ENCODE data around the gene OR51S1. TPM values are rescaled to one million over a fixed set of nuclear protein-coding genes. Genes with fewer than 3 reads are reported as not detected.
"Not testable (repeated sequence)": the region's sequence is repeated elsewhere in the genome, so short reads cannot be mapped to it uniquely, and the experiment has no call there.

Gene OR51S1
- total RNA-seq, 2 experiments from 2014 or later, result not detected

DNA sequence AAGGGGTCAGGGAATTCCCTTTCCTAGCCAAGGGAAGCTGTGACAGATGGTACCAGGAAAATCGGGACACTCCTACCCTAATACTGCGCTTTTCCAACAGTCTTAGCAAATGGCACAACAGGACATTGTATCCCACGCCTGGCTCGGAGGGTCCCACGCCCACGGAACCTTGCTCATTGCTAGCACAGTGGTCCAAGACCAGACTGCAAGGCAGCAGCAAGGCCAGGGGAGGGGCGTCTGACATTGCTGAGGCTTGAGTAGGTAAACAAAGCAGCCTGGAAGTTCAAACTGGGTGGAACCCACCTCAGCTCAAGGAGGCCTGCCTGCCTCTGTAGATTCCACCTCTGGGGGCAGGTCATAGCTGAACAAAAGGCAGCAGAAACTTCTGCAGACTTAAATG lies 5.3 kb upstream of the OR51S1 start:
- CTCF ChIA-PET; H3K27ac Mint-ChIP-seq; H3K4me3 Mint-ChIP-seq; H3K9me3 Mint-ChIP-seq; H3K27me3 Mint-ChIP-seq (ENCODE audit: low read depth); DNase-seq; intact Hi-C loops (cut with micrococcal nuclease); H3K4me1 Mint-ChIP-seq (ENCODE audit: low read depth); H3K36me3 Mint-ChIP-seq (ENCODE audit: low read depth): not testable (repeated sequence)

DNA sequence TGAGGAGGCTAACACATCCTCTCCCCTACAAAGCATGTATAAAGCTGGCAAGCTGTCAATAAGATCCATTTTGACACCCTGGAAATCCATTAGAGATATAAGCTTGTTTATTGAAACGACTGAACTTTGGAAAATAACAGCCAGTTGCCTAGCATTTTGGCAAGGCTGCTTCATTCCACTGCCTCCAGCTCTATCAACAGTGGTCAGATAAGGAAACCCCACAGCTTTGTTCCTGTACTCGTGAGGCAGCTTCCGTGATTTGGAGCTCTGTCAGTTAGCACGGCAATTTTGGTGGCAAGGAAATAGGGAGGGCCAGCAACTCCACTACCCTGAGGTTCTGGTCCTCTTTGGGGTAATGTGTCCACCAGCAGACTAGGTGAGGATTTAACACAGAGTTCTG lies 2.0 kb upstream of the OR51S1 start:
- intact Hi-C loops (cut with micrococcal nuclease), result no loop called here
- CTCF ChIA-PET, result no interaction called here
- no peaks in the 10 kb centered on the region for H3K36me3 Mint-ChIP-seq (ENCODE audit: low read depth)
- DNase-seq, result no peak
- H3K27ac Mint-ChIP-seq, result no peak overlapping the region
- no peaks in the 10 kb centered on the region for H3K4me1 Mint-ChIP-seq (ENCODE audit: low read depth)
- H3K9me3 Mint-ChIP-seq, result no peaks in the 10 kb centered on the region
- no peak overlapping the region for H3K4me3 Mint-ChIP-seq
- H3K27me3 Mint-ChIP-seq (ENCODE audit: low read depth), result peaks cover 8% of the 10 kb centered on the region

GRCh38 chr11:4839851-4840549 lies 9.0 kb downstream of the OR51S1 start:
- Mint-ChIP-seq H3K9me3 (no peaks in the 10 kb centered on the region), H3K27ac (no peak overlapping the region), H3K4me3 (no peak overlapping the region), H3K4me1 (ENCODE audit: low read depth) (no peaks in the 10 kb centered on the region), H3K36me3 (ENCODE audit: low read depth) (no peaks in the 10 kb centered on the region), H3K27me3 (ENCODE audit: low read depth) (no peaks in the 10 kb centered on the region)
- DNase-seq, result no peak
- CTCF ChIA-PET, result no interaction called here
- intact Hi-C loops (cut with micrococcal nuclease), result no loop called here

DNA sequence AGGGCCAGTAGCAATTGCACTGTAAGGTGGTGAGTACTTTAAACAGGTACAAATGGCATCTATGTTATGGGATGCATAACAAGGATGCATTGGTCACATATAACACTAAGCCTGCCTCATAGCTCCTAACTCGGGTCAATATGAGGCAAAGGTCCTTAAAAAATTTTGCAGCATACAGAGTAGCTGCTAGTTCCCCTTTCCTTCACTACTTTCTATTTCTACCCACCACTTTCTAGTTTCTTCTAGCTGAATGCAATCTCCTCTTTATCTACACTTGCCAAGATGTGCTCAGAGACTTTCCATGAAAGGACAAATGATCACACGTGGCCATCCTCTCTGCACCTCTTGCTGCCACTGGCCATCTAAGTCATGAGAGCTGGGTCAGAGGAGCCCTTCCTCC lies 18.1 kb downstream of the OR51S1 start:
- intact Hi-C loops (cut with micrococcal nuclease), result no loop called here
- no peaks in the 10 kb centered on the region for H3K9me3 Mint-ChIP-seq
- DNase-seq, result no peak
- H3K27ac Mint-ChIP-seq, result no peak overlapping the region
- H3K27me3 Mint-ChIP-seq (ENCODE audit: low read depth), result peaks cover 6% of the 10 kb centered on the region
- no peaks in the 10 kb centered on the region for H3K4me1 Mint-ChIP-seq (ENCODE audit: low read depth)
- CTCF ChIA-PET, result interaction anchor here (0.8 kb wide), 1 partner anchor 43 kb away, joined by 3 read pairs; no protein-coding TSS in a partner anchor
- H3K36me3 Mint-ChIP-seq (ENCODE audit: low read depth), result no peaks in the 10 kb centered on the region
- no peak overlapping the region for H3K4me3 Mint-ChIP-seq

DNA sequence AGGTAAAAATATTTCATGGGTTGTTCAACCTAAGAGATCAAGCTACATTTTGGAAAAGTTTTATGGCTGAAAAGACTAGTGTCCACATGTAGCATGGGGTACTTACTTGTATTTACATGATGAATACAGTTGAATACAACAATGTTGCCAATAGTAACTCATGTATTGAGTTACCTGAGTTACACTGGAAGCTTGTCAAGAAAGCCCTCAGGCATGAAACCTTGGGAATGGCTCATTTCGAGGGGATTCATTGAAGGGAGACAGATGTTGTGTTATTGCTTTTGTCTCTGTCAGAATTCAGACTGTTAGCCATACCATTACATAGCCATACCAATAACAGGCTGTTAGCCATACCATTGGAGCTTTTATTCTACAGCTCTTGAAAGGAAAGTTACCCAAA lies 18.7 kb downstream of the OR51S1 start:
- Mint-ChIP-seq H3K4me3 (no peak overlapping the region), H3K4me1 (ENCODE audit: low read depth) (no peaks in the 10 kb centered on the region), H3K36me3 (ENCODE audit: low read depth) (no peaks in the 10 kb centered on the region), H3K9me3 (no peaks in the 10 kb centered on the region), H3K27ac (no peak overlapping the region), H3K27me3 (ENCODE audit: low read depth) (peaks cover 6% of the 10 kb centered on the region)
- CTCF ChIA-PET, result interaction anchor here (0.8 kb wide), 1 partner anchor 42 kb away, joined by 3 read pairs; no protein-coding TSS in a partner anchor
- intact Hi-C loops (cut with micrococcal nuclease), result no loop called here
- DNase-seq, result no peak

DNA sequence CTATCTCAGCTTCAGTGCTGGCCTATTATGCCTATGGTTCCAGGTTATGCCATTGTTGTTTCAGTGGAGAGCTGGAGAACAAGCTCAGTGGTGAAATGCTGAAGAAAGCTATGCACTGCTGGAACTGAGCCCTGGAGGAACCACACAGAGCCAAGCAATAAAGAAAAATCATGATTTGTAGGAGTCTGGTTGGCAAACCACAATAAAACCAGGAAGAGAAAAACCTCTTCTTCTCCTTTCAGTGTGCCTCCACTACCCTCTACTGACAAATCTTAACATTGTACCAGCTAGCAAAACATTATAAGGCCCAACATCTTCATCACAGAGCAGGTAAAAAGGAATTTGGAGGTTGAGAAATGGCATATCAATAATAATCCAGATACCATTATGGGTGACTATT lies 22.6 kb downstream of the OR51S1 start:
- no peak for DNase-seq
- H3K9me3 Mint-ChIP-seq, result no peaks in the 10 kb centered on the region
- no peaks in the 10 kb centered on the region for H3K4me1 Mint-ChIP-seq (ENCODE audit: low read depth)
- intact Hi-C loops (cut with micrococcal nuclease), result loop anchor here (1.0 kb wide), 1 partner anchor 189 kb away; the partner anchor contains the start of gene OR51D1
- CTCF ChIA-PET, result interaction anchor here (0.6 kb wide), 1 partner anchor 199 kb away, joined by 4 read pairs; no protein-coding TSS in a partner anchor
- H3K27ac Mint-ChIP-seq, result no peak overlapping the region
- peaks cover 8% of the 10 kb centered on the region for H3K27me3 Mint-ChIP-seq (ENCODE audit: low read depth)
- no peaks in the 10 kb centered on the region for H3K36me3 Mint-ChIP-seq (ENCODE audit: low read depth)
- H3K4me3 Mint-ChIP-seq, result no peak overlapping the region

- no peak overlapping the region for H3K4me3 Mint-ChIP-seq
- DNase-seq, result no peak
- CTCF ChIA-PET, result no interaction called here
- H3K27me3 Mint-ChIP-seq (ENCODE audit: low read depth), result peaks cover 8% of the 10 kb centered on the region
- no peaks in the 10 kb centered on the region for H3K36me3 Mint-ChIP-seq (ENCODE audit: low read depth)
- H3K4me1 Mint-ChIP-seq (ENCODE audit: low read depth), result no peaks in the 10 kb centered on the region
- intact Hi-C loops (cut with micrococcal nuclease), result no loop called here
- no peak overlapping the region for H3K27ac Mint-ChIP-seq
- H3K9me3 Mint-ChIP-seq, result no peaks in the 10 kb centered on the region
Observed at GRCh38 chr11:4825132-4825531, 23.9 kb downstream of the OR51S1 start.

GRCh38 chr11:4821021-4821420 lies 28.0 kb downstream of the OR51S1 start, which contains the start of gene OR51F2:
Gene OR51F2 (plus strand): TSS chr11:4821321. CDS start chr11:4821422, 101 bp downstream.
- Mint-ChIP-seq H3K9me3 (no peaks in the 10 kb centered on the region), H3K27ac (no peak within 1 kb of the TSS)
- CTCF ChIA-PET, result no interaction called here

DNA sequence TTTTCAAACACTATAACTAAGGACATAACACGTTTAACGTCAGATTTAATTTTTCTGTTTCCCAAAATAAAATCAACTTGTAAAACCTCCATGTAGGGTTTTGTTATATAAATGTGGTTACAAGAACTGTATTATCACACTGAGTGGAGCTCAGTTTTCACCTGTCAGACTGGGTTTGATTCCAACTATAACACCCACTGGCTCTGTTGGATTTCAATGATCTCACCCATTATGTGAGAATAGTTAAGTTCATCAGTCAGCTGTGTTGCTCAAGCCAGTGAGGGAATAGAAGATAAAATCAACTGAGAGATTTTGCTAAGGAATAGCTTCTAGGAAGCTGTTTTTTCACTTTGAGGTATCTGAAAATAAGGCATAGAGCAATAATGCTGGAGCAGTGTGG lies 39.8 kb downstream of the OR51S1 start:
- Mint-ChIP-seq H3K27ac (no peak overlapping the region), H3K4me3 (no peak overlapping the region), H3K27me3 (ENCODE audit: low read depth) (no peaks in the 10 kb centered on the region), H3K36me3 (ENCODE audit: low read depth) (no peaks in the 10 kb centered on the region), H3K9me3 (no peaks in the 10 kb centered on the region), H3K4me1 (ENCODE audit: low read depth) (no peaks in the 10 kb centered on the region)
- intact Hi-C loops (cut with micrococcal nuclease), result no loop called here
- DNase-seq, result no peak
- CTCF ChIA-PET, result interaction anchor here (1.4 kb wide), 1 partner anchor 172 kb away, joined by 4 read pairs; no protein-coding TSS in a partner anchor

More at GRCh38 chr11:4821021-4821420, 28.0 kb downstream of the OR51S1 start, which contains the start of gene OR51F2:
- H3K36me3 Mint-ChIP-seq (ENCODE audit: low read depth), result no peaks in the 10 kb centered on the region
- no peaks in the 10 kb centered on the region for H3K4me1 Mint-ChIP-seq (ENCODE audit: low read depth)
- H3K4me3 Mint-ChIP-seq, result no peak within 1 kb of the TSS
- H3K27me3 Mint-ChIP-seq (ENCODE audit: low read depth), result peaks cover 10% of the 10 kb centered on the region
- no peak for DNase-seq
- intact Hi-C loops (cut with micrococcal nuclease), result no loop called here

GRCh38 chr11:4808476-4808875 lies 40.5 kb downstream of the OR51S1 start:
- no peak for DNase-seq

GRCh38 chr11:4804280-4804679 lies 44.7 kb downstream of the OR51S1 start, which contains the start of gene OR52R1:
Gene OR52R1 (minus strand): TSS chr11:4804380. CDS start chr11:4804380, 0 bp downstream.
- Mint-ChIP-seq H3K27me3 (ENCODE audit: low read depth) (peaks cover 3% of the 10 kb centered on the region), H3K9me3 (no peaks in the 10 kb centered on the region), H3K4me3 (no peak within 1 kb of the TSS), H3K27ac (no peak within 1 kb of the TSS), H3K36me3 (ENCODE audit: low read depth) (no peaks in the 10 kb centered on the region), H3K4me1 (ENCODE audit: low read depth) (no peaks in the 10 kb centered on the region)
- DNase-seq, result no peak
- intact Hi-C loops (cut with micrococcal nuclease), result no loop called here
- CTCF ChIA-PET, result no interaction called here

More at GRCh38 chr11:4808476-4808875, 40.5 kb downstream of the OR51S1 start:
- no peaks in the 10 kb centered on the region for H3K4me1 Mint-ChIP-seq (ENCODE audit: low read depth)
- intact Hi-C loops (cut with micrococcal nuclease), result no loop called here
- H3K27me3 Mint-ChIP-seq (ENCODE audit: low read depth), result no peaks in the 10 kb centered on the region
- no peak overlapping the region for H3K4me3 Mint-ChIP-seq
- H3K27ac Mint-ChIP-seq, result no peak overlapping the region
- H3K9me3 Mint-ChIP-seq, result no peaks in the 10 kb centered on the region
- CTCF ChIA-PET, result no interaction called here
- H3K36me3 Mint-ChIP-seq (ENCODE audit: low read depth), result no peaks in the 10 kb centered on the region

DNA sequence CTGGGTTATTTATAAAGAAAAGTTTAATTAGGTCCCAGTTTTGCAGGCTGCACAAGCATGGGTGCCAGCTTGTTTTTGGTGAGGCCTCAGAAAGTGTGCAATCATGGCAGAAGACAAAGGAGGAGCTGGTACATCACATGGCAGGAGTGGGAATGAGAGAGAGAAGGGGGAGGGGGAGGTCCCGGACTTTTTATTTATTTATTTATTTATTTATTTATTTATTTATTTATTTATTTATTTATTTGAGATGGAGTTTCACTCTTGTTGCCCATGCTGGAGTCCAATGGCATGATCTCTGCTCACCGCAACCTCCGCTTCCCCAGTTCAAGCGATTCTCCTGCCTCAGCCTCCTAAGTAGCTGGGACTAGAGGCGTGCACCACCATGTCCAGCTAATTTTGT lies 47.7 kb downstream of the OR51S1 start:
- H3K27ac Mint-ChIP-seq; H3K36me3 Mint-ChIP-seq (ENCODE audit: low read depth); CTCF ChIA-PET; H3K4me3 Mint-ChIP-seq; H3K27me3 Mint-ChIP-seq (ENCODE audit: low read depth); H3K9me3 Mint-ChIP-seq; intact Hi-C loops (cut with micrococcal nuclease); H3K4me1 Mint-ChIP-seq (ENCODE audit: low read depth); DNase-seq: not testable (repeated sequence)

Data from activated naive CD4-positive, alpha-beta T cell treated with anti-CD3 and anti-CD28 coated beads for 36 hours (primary cell).